Tibial artery (tissue), 4 donors: ENCODE measurements around the gene NBDY.

Experiments
- DNase-seq, 2 donors: peaks; one replicate each; pipeline ENCODE4 v3.0.0-alpha.2; 2019
- H3K27ac ChIP-seq, 2 donors: fragments of 200-600 bp; sonication (generic) in 1 of 2; 1 replicate in 1 of 2; 2 replicates in 1 of 2; pipeline ENCODE4 v1.5.1; 2018 to 2019; ENCODE audit warnings: mild to moderate bottlenecking in 1 of 2
- H3K27me3 ChIP-seq, 2 donors: fragments of 200-600 bp; sonication (generic) in 1 of 2; one replicate each; pipeline versions ENCODE4 v1.5.1 to v1.6.0; 2016 to 2019
- H3K36me3 ChIP-seq, 3 donors: fragments of 200-600 bp; sonication (generic) in 2 of 3; one replicate each; pipeline ENCODE4 v1.5.1; 2016 to 2019; ENCODE audit warnings: mild to moderate bottlenecking in 2 of 3
- H3K4me1 ChIP-seq, 4 donors: fragments of 200-600 bp; sonication (generic) in 2 of 4; 1 replicate in 3 of 4; 2 replicates in 1 of 4; pipeline ENCODE4 v1.5.1; 2016 to 2019
- H3K4me3 ChIP-seq, 2 donors: fragments of 200-600 bp; sonication (generic) in 1 of 2; 1 replicate in 1 of 2; 2 replicates in 1 of 2; pipeline ENCODE4 v1.5.1; 2018 to 2019; ENCODE audit warnings: mild to moderate bottlenecking in 2 of 2
- H3K9me3 ChIP-seq, 3 donors: fragments of 200-600 bp; sonication (generic) in 1 of 3; one replicate each; pipeline ENCODE4 v1.5.1; 2016 to 2019
- CTCF ChIP-seq, 2 experiments: fragments of 200-600 bp in 1 of 2; fragments of 450-650 bp in 1 of 2; IDR thresholded peaks; one replicate each; pipeline ENCODE4 v1.5.1; 2017 to 2019; ENCODE audit warnings: antibody characterized with exemption in 2 of 2, mild to moderate bottlenecking in 1 of 2, moderate library complexity in 1 of 2
- intact Hi-C: fragments of 100-400 bp; cut with DNase I; formaldehyde crosslinking; loops from one replicate; pipeline ENCODE4 v1.15.0; 2023; ENCODE audit warnings: low total_unique reads

Gene NBDY

GRCh38 chrX:56793521-56794320, 64.7 kb downstream of the NBDY start:
- Histone ChIP-seq H3K4me3 (no peak overlapping the region), H3K27ac (no peak overlapping the region), H3K4me1 (peaks cover 0 to 26% (median 0%) of the 10 kb centered on the region in 4 donors), H3K27me3 (no peaks in the 10 kb centered on the region), H3K9me3 (no peaks in the 10 kb centered on the region), H3K36me3 (peaks cover 0 to under 1% (median 0%) of the 10 kb centered on the region in 3 donors)
- DNase-seq: no peak
- intact Hi-C loops: no loop called here
- TF ChIP-seq CTCF (IDR thresholded peaks at IDR 0.05): no peak

- TF ChIP-seq CTCF (IDR thresholded peaks at IDR 0.05): no peak
- no peak for DNase-seq
- intact Hi-C loops: no loop called here
- Histone ChIP-seq H3K4me1 (peaks cover 0 to 27% (median 0%) of the 10 kb centered on the region in 4 donors), H3K4me3 (no peak overlapping the region), H3K27ac (no peak overlapping the region), H3K9me3 (no peaks in the 10 kb centered on the region), H3K27me3 (no peaks in the 10 kb centered on the region), H3K36me3 (peaks cover 0 to 4% (median 0%) of the 10 kb centered on the region in 3 donors)
These were observed 65.6 kb downstream of the NBDY start for GRCh38 chrX:56794404-56795230.

DNA sequence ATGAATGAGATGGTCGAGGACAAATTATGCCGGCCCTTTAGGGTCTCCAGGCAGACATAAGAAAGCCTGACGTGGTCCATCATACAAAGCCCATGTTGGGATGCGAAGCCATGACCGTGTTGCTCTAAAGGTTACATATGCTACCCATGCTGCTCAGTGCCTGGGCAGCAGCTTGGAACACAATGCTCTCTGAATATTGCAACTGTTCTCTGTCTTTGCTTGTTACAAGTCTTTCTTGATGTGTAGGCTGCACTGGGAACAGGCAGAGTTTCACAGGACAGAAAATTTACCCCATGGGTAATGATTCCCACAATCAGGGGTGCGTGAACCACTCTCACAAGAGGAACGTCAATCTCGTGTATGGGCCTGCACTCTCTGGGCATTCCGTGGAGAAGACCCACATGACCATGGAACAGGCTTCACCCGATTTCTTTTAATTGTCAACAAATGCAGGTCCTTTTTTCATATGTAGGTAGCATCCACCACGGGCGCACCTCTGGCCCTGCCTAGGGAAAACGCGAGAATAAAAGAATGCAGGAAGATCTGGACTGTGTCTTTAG, 66.3 kb downstream of the NBDY start:
- Histone ChIP-seq H3K9me3 (no peaks in the 10 kb centered on the region), H3K4me3 (no peak overlapping the region), H3K27ac (no peak overlapping the region), H3K36me3 (peaks cover 0 to 4% (median 0%) of the 10 kb centered on the region in 3 donors), H3K4me1 (peaks cover 0 to 27% (median 0%) of the 10 kb centered on the region in 4 donors), H3K27me3 (no peaks in the 10 kb centered on the region)
- no peak for TF ChIP-seq CTCF (IDR thresholded peaks at IDR 0.05)
- intact Hi-C loops: no loop called here
- no peak for DNase-seq

GRCh38 chrX:56796641-56797395, 67.8 kb downstream of the NBDY start:
- H3K36me3 ChIP-seq: peaks cover 0 to 4% (median 0%) of the 10 kb centered on the region in 3 donors
- no peaks in the 10 kb centered on the region for H3K27me3 ChIP-seq
- TF ChIP-seq CTCF (IDR thresholded peaks at IDR 0.05): no peak
- intact Hi-C loops: no loop called here
- H3K4me1 ChIP-seq: peaks cover 0 to 27% (median 0%) of the 10 kb centered on the region in 4 donors
- no peak overlapping the region for H3K27ac ChIP-seq
- H3K9me3 ChIP-seq: no peaks in the 10 kb centered on the region
- H3K4me3 ChIP-seq: no peak overlapping the region
- DNase-seq: no peak
